ENCODE data around the gene CAVIN1.
"Not testable (repeated sequence)": the region's sequence is repeated elsewhere in the genome, so short reads cannot be mapped to it uniquely, and the experiment has no call there.

CAVIN1 gene

DNA sequence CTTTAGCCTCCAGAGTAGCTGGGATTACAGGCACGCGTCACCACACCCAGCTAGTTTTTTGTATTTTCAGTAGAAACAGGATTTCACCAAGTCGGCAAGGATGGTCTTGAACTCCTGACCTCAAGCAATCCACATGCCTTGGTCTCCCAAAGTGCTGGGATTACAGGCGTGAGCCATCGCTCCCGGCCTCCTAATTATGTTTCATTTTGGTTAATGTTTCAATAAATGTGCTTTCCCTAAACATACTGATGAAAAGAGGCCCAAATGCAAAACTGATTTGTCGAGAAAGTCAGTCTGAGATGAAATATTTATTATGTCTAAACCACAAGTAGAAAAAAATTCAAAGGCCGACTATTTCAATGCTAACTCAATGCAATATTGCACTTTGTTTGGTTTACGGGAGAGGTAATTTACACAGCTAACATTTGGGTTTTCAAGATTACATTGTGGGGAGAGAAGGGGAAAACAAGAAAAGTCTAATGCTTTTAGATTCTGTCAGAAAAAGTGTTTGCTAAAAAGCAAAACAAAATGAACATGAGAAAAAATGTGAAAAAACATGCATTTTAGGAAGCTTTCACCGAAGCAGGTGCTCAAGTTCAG lies 44.6 kb downstream of the CAVIN1 start:
- DNase-seq (ENCODE audit: low read depth in 2 of 2) = no peak

DNA sequence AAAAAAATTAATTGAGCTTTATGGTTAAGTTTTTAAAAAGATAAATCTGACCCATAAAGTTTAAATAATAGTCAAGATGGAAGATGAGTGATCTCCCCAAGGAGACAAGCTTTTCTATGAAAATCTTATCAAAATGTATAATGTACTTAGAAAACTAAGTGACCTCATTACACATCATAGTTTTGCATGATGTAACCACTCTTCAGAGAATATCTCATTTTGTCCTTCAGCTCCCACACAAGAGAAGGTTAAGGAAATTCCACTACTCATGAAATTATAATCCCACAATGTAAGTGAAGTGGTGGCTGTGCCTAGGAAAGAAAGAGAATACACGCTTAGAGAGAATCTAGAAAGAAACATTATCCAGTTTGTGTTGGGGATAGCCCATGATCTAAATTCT lies 49.2 kb downstream of the CAVIN1 start:
- DNase-seq (ENCODE audit: low read depth in 2 of 2) = no peak

DNA sequence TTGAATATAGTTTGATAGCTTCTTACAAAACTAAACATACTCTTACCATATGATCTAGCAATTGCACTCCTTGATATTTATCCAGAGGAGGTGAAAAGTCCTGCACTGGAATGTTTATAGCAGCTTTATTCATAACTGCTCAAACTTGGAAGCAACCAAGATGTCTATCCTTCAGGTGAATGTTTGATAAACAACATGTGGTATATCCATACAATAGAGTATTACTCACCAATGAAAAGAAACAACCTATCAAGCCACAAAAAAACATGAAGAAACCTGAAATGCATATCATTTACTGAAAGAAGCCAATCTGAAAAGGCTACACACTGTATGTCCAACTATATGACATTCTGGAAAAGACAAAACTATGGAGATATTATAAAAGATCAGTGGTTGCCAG lies 50.9 kb downstream of the CAVIN1 start:
- DNase-seq (ENCODE audit: low read depth in 2 of 2) = no peak

DNA sequence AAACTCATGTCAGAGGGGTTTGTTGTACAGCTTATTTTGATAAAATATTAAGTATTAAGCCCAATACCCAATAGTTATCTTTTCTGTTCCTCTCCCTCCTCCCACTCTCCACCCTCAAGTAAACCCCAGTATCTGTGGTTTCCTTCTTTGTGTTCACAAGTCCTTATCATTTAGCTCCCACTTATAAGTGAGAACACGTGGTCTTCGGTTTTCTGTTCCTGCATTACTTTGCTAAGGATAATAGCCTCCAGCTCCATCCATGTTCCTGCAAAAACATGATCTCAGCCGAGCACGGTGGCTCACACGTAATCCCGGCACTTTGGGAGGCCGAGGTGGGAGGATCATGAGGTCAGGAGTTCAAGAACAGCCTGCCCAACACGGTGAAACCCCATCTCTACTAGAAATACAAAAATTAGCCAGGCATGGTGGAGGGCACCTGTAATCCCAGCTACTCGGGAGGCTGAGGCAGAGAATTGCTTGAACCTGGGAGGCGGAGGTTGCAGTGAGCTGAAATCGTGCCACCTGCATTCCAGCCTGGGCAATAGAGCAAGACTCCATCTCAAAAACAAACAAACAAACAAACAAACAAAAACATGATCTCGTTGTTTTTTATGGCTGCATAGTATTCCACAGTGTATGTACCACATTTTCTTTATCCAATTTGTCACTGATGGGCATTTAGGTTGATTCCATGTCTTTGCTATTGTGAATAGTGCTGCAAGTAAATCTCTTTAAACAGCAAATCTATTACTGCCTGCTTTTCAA lies 54.1 kb downstream of the CAVIN1 start:
- not testable (repeated sequence) for DNase-seq (ENCODE audit: low read depth in 2 of 2)

DNA sequence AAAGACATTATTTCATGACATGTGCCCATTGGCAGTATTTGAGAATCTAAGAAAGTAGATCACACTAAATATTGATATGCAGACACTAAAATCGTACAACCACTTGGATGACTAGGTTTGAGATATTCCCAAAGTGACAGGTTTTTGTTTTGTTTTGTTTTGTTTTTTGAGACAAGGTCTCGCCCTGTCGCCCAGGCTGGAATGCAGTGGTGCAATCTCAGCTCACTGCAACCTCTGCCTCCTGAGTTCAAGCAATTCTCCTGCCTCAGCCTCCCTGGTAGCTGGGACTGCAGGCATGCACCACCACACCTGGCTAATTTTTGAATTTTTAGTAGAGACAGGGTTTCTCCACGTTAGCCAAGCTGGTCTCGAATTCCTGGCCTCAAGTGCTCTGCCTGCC lies 54.7 kb downstream of the CAVIN1 start:
- DNase-seq (ENCODE audit: low read depth in 2 of 2) = not testable (repeated sequence)

DNA sequence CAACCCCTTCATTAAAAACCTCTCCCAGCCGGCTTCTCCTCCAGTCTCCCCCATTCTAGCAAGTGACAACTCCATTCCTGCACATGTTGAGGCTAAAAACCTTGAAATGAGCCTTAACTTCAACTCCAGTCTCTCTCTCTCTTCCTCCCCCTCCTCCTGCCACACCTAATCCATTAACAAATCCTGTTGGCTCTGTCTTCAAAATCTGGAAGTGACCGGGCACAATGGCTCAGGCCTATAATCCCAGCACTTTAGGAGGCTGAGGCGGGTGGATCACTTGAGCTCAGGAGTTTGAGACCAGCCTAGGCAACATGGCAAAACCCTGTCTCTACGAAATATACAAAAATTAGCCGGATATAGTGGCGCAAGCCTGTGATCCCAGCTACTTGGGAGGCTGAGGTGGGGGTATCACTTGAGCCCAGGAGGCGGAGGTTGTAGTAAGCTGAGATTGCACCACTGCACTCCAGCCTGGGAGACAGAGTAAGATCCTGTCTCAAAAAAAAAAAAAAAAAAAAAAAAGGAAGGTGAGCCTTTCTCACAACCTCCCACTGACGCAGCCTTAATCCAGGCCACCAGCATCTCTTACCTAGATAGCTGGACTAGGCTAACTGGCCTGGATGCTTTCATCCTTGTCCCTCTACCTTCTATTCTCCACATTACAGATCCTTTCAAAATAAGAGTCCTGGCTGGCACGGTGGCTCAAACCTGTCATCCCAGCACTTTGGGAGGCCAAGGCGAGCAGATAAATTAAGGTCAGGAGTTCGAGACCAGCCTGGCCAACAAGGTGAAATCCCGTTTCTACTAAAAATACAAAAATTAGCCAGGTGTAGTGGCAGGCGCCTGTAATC lies 56.7 kb downstream of the CAVIN1 start:
- DNase-seq (ENCODE audit: low read depth in 2 of 2) = not testable (repeated sequence)

DNA sequence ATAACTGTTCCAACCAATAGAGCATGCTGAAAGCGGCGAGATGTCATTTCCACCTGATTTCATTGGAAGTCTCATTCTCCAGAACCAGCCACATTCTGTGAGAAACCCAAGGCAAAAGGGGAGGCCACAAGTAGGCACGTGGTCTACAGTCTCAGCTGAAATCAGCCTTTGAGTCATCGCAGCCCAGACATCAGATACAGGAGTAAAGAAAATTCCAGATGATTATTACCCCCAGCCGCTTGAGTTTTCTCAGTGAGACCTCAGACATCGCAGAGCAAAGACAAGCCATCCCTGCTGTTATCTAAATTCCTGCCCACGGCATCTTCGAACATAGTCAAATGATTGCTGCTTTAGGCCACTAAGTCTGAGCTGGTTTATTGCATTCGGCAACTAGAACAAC lies 57.9 kb downstream of the CAVIN1 start:
- DNase-seq (ENCODE audit: low read depth in 2 of 2) = peak in 1 of 2 donors; percentile 22

DNA sequence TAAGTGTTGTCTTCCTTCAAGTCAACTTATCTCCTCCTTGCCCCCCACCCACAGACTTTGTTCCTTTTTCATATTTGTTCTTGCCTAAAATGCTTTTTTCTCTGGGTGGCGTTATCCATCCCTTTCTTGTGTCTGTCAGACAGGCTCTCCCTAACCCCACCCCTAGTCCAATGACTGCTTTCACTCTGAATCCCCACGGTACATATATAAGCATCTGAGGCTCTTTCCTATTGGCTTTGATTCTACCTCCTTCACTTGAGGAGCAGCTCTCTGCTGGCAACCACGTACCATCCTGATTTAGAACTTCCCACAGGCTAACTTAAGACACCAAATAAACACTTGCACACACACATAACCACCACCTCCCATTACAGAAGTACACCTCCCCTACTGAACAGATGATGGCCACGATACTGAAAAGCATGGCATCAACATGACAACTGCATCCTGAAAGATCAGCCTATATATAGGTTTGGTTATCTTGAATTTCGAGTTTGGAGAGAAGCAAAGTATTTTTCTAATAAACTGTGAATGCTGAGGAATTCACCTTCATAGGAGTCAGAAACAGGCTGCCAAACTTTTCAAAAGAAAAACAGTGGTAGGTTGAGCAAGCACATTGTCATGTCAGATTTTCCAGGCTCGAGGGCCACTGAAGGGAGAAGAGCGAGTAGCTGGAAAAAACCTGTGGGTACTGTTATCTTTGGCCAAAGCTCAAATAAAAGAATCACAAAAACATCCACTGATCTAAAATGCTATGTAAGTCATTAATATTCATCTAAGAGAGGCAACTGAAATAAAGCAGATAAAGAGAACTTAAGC lies 59.1 kb downstream of the CAVIN1 start:
- DNase-seq (ENCODE audit: low read depth in 2 of 2) = peak in 1 of 2 donors; percentile 15

DNA sequence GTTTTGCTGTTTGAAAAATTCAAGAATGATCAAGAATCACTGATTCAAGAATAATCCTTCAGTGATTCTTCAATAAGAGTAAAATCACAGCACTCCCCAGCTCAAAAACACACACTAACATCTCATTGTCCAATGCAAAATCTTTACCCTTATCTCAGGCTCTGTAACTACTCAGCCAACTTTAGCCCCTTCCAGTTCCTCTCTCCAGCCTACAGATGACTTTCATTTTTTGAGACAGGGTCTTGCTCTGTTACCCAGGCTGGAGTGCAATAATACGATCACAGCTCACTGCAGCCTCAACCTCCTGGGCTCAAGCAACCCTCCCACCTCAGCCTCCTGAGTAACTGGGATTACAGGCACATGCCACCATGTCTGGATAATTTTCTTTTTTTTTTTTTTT lies 59.8 kb downstream of the CAVIN1 start:
- DNase-seq (ENCODE audit: low read depth in 2 of 2) = no peak

DNA sequence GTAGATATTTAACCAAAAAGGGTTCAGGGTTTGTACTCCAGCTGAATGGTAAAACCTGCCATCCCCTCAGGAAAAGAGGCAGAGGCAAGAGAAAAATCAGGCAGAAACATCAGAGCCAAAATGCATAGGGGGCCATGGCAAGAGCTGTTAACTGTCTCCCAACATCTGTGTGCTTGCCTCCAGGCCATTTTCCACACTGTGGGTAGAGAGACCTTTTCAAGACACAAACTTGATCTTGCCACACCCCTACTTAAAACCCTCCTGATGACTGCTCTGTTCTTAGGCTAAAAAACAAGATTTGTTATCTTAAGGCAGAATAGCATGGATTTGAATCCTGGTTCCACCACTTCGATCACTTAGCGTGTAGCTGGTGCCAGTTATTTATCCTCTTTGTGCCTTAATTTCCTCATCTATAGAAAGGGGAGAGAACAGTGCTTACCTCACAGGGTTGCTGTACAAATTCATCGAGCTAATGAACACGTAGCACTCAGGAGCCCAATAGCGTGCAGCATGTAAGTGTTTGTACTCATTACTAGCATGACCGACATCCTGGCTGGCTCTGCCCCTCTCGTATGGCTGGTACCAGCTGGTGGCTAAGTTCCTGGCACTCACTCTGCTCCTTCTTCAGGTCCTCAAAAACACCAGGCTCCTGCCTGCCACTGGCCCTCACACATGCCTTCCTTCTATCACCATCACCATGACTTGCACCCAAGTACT lies 60.7 kb downstream of the CAVIN1 start:
- DNase-seq (ENCODE audit: low read depth in 2 of 2) = no peak

DNA sequence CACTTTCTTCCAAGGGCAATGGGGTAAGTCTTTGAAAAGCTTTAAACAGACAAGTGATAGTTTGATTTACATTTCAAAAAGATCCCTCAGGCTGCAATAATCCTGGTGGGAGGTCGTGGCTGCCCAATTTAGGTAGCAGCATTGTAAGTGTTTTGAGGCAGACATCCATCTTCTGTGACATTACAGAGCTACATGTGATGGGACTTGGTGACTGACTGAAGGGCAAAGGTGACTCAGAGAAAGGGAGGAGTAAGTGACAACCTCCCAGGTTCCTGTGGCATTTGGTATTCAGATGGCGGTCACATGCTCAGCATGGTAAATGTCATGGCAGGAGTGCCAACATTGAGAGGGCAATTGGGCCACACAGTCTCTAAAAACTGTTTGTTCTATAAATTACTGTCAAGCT lies 61.3 kb downstream of the CAVIN1 start:
- peak; percentile 36 to 50 for DNase-seq (ENCODE audit: low read depth in 2 of 2)

DNA sequence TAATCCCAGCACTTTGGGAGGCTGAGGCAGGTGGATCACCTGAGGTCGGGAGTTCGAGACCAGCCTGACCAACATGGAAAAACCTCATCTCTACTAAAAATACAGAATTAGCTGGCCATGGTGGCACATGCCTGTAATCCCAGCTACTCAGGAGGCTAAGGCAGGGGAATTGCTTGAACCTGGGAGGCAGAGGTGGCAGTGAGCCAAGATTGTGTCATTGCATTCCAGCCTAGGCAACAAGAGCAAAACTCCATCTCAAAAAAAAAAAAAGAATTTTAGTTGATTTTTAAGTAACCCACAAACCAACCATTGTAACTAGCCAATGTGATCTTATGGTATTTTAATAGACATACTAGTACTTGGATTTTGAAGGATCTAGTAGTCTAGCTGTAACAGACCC lies 62.7 kb downstream of the CAVIN1 start:
- not testable (repeated sequence) for DNase-seq (ENCODE audit: low read depth in 2 of 2)

DNA sequence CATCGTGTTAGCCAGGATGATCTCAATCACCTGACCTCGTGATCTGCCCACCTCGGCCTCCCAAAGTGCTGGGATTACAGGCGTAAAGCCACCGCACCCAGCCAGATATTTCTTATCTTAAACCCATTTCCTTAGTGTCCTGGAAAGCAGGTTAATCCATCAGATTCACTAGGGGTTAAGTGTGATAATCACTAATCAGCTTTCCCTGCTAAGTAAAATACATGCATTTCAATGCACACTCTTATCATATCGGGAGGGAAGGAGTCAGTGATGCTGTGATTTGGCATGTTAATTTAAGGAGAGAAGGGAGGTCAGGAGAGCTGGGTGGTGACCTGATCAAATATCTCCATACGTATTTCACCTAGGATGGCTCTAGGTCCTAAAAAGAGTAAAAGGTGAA lies 63.9 kb downstream of the CAVIN1 start:
- no peak for DNase-seq (ENCODE audit: low read depth in 2 of 2)

DNA sequence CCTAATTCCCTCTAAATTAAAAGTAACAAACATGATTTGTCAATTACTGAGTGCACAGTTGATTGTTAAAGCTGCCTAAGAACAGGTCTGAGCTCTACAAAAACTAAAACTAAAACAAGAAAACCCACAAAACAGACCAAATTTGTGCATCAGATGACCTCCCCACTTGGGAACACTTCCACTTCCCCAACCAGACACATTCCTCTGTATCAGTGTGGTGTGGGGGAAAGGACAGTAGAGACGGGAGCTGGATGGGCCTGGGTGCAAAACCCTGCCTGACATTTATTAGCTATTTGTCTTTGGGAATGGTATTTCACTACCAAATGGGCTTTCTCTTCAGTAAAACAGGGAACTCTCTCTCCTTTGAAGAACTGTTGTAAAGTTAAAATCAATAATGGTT lies 64.6 kb downstream of the CAVIN1 start:
- DNase-seq (ENCODE audit: low read depth in 2 of 2) = no peak

DNA sequence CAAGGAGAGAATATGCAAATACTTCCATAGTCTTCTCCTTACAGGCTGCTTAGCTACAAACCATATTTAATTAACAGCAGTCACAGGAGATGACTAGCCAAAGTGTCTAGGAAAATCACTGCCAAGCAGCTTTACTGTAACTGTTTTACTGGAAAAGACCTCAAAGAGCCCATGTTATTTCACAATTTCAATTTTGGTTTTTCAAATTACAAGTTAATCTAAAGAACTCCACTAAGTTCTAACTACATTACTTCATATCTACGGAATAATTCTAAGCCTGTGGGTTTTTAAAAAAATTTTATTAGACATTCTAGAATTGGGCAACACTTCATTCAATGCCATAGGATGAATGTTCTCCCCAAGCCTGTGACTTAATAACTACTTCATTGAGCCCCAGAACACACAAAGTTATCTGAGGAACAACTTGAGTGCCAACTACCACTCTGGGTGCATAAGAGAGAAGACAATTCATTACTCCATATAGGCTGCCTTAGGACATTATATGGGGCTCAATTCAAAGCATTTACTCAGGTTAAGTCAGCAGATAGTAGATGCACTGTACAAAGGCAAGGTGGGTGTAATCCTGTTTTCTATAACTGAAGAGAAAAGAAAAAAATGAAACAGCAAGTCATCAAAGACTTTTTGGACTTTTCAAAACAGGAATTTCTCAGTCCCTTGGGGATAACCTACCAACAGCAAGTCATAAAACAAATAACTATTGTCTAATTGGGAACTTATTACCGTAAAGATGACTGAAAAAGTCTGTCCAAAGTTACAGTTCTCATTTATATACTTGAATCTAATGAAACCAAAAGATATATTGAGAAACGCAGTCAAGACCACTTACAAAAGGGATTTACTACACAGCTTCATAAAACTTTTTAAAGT lies 67.9 kb downstream of the CAVIN1 start:
- no peak for DNase-seq (ENCODE audit: low read depth in 2 of 2)

Data from stimulated activated CD8-positive, alpha-beta memory T cell treated with anti-CD3 and anti-CD28 coated beads, Interleukin-7, amount 100 ng/mL, for 4 hours (primary cell).